Thoracic aorta (tissue), 2 donors: ENCODE data around the gene DEFB113. TPM values are rescaled to one million over a fixed set of nuclear protein-coding genes. Genes with fewer than 3 reads are reported as not detected.

Source experiments
- ATAC-seq: fragments of 150-250 bp; one replicate; pipeline ENCODE4 v1.8.0; 2017; ENCODE audit warnings: low read depth; ENCODE audit not compliant: insufficient number of reproducible peaks, low FRiP score
- DNase-seq: peaks from one replicate; pipeline ENCODE4 v3.0.0-alpha.2; 2020; ENCODE audit warnings: low spot score
- H3K27ac ChIP-seq, 2 donors: fragments of 200-600 bp; sonication (generic); 1 replicate in 1 of 2; 2 replicates in 1 of 2; pipeline ENCODE4 v1.5.1; 2016; ENCODE audit warnings: mild to moderate bottlenecking in 2 of 2, moderate library complexity in 2 of 2
- H3K27me3 ChIP-seq: fragments of 200-600 bp; sonication (generic); replicated peaks from 2 replicates; pipeline ENCODE4 v1.6.0; 2016; ENCODE audit warnings: mild to moderate bottlenecking; ENCODE audit not compliant: insufficient read depth
- H3K36me3 ChIP-seq: fragments of 200-600 bp; sonication (generic); one replicate; pipeline ENCODE4 v1.5.1; 2016
- H3K4me1 ChIP-seq, 2 donors: fragments of 200-600 bp; sonication (generic); 1 replicate in 1 of 2; 2 replicates in 1 of 2; pipeline versions ENCODE4 v1.5.1 to v1.6.0; 2016; ENCODE audit warnings: low read depth in 2 of 2, mild to moderate bottlenecking in 1 of 2; ENCODE audit not compliant: control insufficient read depth in 1 of 2
- H3K4me3 ChIP-seq: fragments of 200-600 bp; sonication (generic); 2 replicates; pipeline ENCODE4 v1.5.1; 2016; ENCODE audit warnings: mild to moderate bottlenecking
- H3K9me3 ChIP-seq: fragments of 200-600 bp; sonication (generic); 2 replicates; pipeline ENCODE4 v1.5.1; 2016
- CTCF ChIP-seq: fragments of 200-600 bp; sonication (generic); IDR thresholded peaks from one replicate; pipeline ENCODE4 v1.5.1; 2019; ENCODE audit warnings: antibody characterized with exemption
- total RNA-seq, 2 donors: library from RNA; depleted of rRNA; stranded (reverse); fragments of >200 nt; gene quantifications; one replicate each; pipeline versions ENCODE4 v1.1.0 to v1.2.3, GENCODE V29; 2016

The DEFB113 gene
- total RNA-seq, 2 donors from 2014 or later, result not detected

- no peak for ATAC-seq
- Histone ChIP-seq H3K4me1 (no peaks in the 10 kb centered on the region), H3K9me3 (no peaks in the 10 kb centered on the region), H3K36me3 (no peaks in the 10 kb centered on the region), H3K4me3 (no peak overlapping the region), H3K27ac (no peak overlapping the region), H3K27me3 (no peaks in the 10 kb centered on the region)
- no peak for DNase-seq
- no peak for TF ChIP-seq CTCF
Observed at GRCh38 chr6:49939993-49940498, 29.4 kb downstream of the DEFB113 start.

- no peak for TF ChIP-seq CTCF
- DNase-seq, result no peak
- H3K4me1 ChIP-seq, result no peaks in the 10 kb centered on the region
Observed at GRCh38 chr6:49937811-49938210, 31.6 kb downstream of the DEFB113 start.

GRCh38 chr6:49937017-49937416 lies 32.4 kb downstream of the DEFB113 start:
- DNase-seq (no peak), ATAC-seq (no peak)
- H3K27me3 ChIP-seq, result no peaks in the 10 kb centered on the region
- no peak overlapping the region for H3K27ac ChIP-seq
- H3K36me3 ChIP-seq, result no peaks in the 10 kb centered on the region
- no peak overlapping the region for H3K4me3 ChIP-seq
- TF ChIP-seq CTCF, result no peak
- H3K9me3 ChIP-seq, result no peaks in the 10 kb centered on the region
- H3K4me1 ChIP-seq, result no peaks in the 10 kb centered on the region

More at GRCh38 chr6:49937811-49938210, 31.6 kb downstream of the DEFB113 start:
- H3K27ac ChIP-seq, result no peak overlapping the region
- no peaks in the 10 kb centered on the region for H3K9me3 ChIP-seq
- H3K4me3 ChIP-seq, result no peak overlapping the region
- no peaks in the 10 kb centered on the region for H3K27me3 ChIP-seq
- no peaks in the 10 kb centered on the region for H3K36me3 ChIP-seq
- no peak for ATAC-seq

- TF ChIP-seq CTCF, result no peak
- Histone ChIP-seq H3K4me3 (no peak overlapping the region), H3K9me3 (no peaks in the 10 kb centered on the region), H3K27me3 (no peaks in the 10 kb centered on the region), H3K4me1 (no peaks in the 10 kb centered on the region), H3K27ac (no peak overlapping the region), H3K36me3 (no peaks in the 10 kb centered on the region)
- no peak for DNase-seq
- ATAC-seq, result no peak
Observed at GRCh38 chr6:49935387-49935786, 34.0 kb downstream of the DEFB113 start.

- TF ChIP-seq CTCF, result no peak
- no peak for ATAC-seq
- DNase-seq, result no peak
- Histone ChIP-seq H3K4me1 (no peaks in the 10 kb centered on the region), H3K27me3 (no peaks in the 10 kb centered on the region), H3K27ac (no peak overlapping the region), H3K4me3 (no peak overlapping the region), H3K9me3 (no peaks in the 10 kb centered on the region), H3K36me3 (no peaks in the 10 kb centered on the region)
Observed at GRCh38 chr6:49934770-49935169, 34.7 kb downstream of the DEFB113 start.
